ENCODE data around the gene BTG2. TPM values are rescaled to one million over a fixed set of nuclear protein-coding genes. Genes with fewer than 3 reads are reported as not detected.

Gene BTG2
- total RNA-seq, 1 experiment from 2014 or later: 24.2 TPM

- no peak for TF ChIP-seq ZBTB33 (IDR thresholded peaks at IDR 0.05; ENCODE audit: extremely low read depth, insufficient replicate concordance, low read length)
- no peak for TF ChIP-seq POLR2AphosphoS5 (IDR thresholded peaks at IDR 0.05; ENCODE audit: low read depth, low read length)
Observed at GRCh38 chr1:203288400-203288799, 16.9 kb upstream of the BTG2 start (continued).

GRCh38 chr1:203289281-203289981 lies 15.9 kb upstream of the BTG2 start:
- ATAC-seq (no peak), DNase-seq (ENCODE audit: low read depth, low spot score) (no peak)
- POLR2A ChIA-PET: interaction anchor here (1.1 to 1.6 kb wide), 2 partner anchors 16 to 17 kb away, joined by 3 read pairs; partner anchors contain the start of gene BTG2
- CTCF ChIA-PET: interaction anchor here (2.7 to 4.1 kb wide), 2 partner anchors 16 to 22 kb away, joined by 6 to 17 read pairs; no protein-coding TSS in a partner anchor
- H3K9me3 ChIP-seq (ENCODE audit: control insufficient read depth in 1 of 2, insufficient read depth in 1 of 2, low read depth in 1 of 2, low read length in 2 of 2): no peaks in the 10 kb centered on the region
- H3K9ac ChIP-seq (ENCODE audit: low read length): 0 out of 2 replicates have a peak overlapping the region, but pooled peaks have one; percentile 3
- intact Hi-C loops (cut with micrococcal nuclease): no loop called here
- peaks cover 19 to 34% of the 10 kb centered on the region in 2 experiments for H3K4me1 ChIP-seq (ENCODE audit: control insufficient read depth in 1 of 2, insufficient read depth in 2 of 2, low read length in 2 of 2)
- no peak for TF ChIP-seq CBX3 (IDR thresholded peaks at IDR 0.05; ENCODE audit: low read depth)
- H3K36me3 ChIP-seq (ENCODE audit: control insufficient read depth in 1 of 2, insufficient read depth in 2 of 2, low read length in 2 of 2): no peaks in the 10 kb centered on the region
- H2AFZ ChIP-seq (ENCODE audit: low read depth, low read length, poor library complexity, severe bottlenecking): no peak overlapping the region
- H4K20me1 ChIP-seq (ENCODE audit: insufficient read depth): no peaks in the 10 kb centered on the region
- RAD21 ChIA-PET (ENCODE audit: low non-redundant PET in 1 of 2, low total read pairs in 2 of 2, uncharacterized antibody in 2 of 2, unreplicated experiment in 2 of 2): no interaction called here
- no peak overlapping the region for H3K4me3 ChIP-seq (replicated peaks in 1 of 2; ENCODE audit: low read depth in 1 of 2, low read length in 2 of 2)
- H3K27me3 ChIP-seq (ENCODE audit: insufficient read depth, low read length): no peaks in the 10 kb centered on the region
- no peaks in the 10 kb centered on the region for H3K79me2 ChIP-seq (ENCODE audit: insufficient read depth, low read length)
- BruUV-seq (replicated peaks): no TSS peak
- H3K27ac ChIP-seq (ENCODE audit: low read depth, low read length): no peak overlapping the region
- peak overlapping the region; percentile 58 for H3K4me2 ChIP-seq (ENCODE audit: low read length)
- H3K9me2 ChIP-seq (ENCODE audit: insufficient read depth): no peaks in the 10 kb centered on the region

GRCh38 chr1:203289982-203290260 lies 15.4 kb upstream of the BTG2 start:
- Histone ChIP-seq H3K4me2 (ENCODE audit: low read length) (peak overlapping the region; percentile 58), H2AFZ (ENCODE audit: low read depth, low read length, poor library complexity, severe bottlenecking) (no peak overlapping the region)

More at GRCh38 chr1:203289982-203290260, 15.4 kb upstream of the BTG2 start:
- Histone ChIP-seq H3K9ac (ENCODE audit: low read length) (peak overlapping the region; percentile 3; the same call in 1 of the 2 replicates), H4K20me1 (ENCODE audit: insufficient read depth) (no peaks in the 10 kb centered on the region), H3K27ac (ENCODE audit: low read depth, low read length) (no peak overlapping the region), H3K79me2 (ENCODE audit: insufficient read depth, low read length) (no peaks in the 10 kb centered on the region), H3K4me1 (ENCODE audit: control insufficient read depth in 1 of 2, insufficient read depth in 2 of 2, low read length in 2 of 2) (peaks cover 19 to 34% of the 10 kb centered on the region in 2 experiments), H3K36me3 (ENCODE audit: control insufficient read depth in 1 of 2, insufficient read depth in 2 of 2, low read length in 2 of 2) (no peaks in the 10 kb centered on the region), H3K4me3 (replicated peaks in 1 of 2; ENCODE audit: low read depth in 1 of 2, low read length in 2 of 2) (no peak overlapping the region), H3K27me3 (ENCODE audit: insufficient read depth, low read length) (no peaks in the 10 kb centered on the region), H3K9me3 (ENCODE audit: control insufficient read depth in 1 of 2, insufficient read depth in 1 of 2, low read depth in 1 of 2, low read length in 2 of 2) (no peaks in the 10 kb centered on the region), H3K9me2 (ENCODE audit: insufficient read depth) (no peaks in the 10 kb centered on the region)
- ChIA-PET RAD21 (ENCODE audit: low non-redundant PET in 1 of 2, low total read pairs in 2 of 2, uncharacterized antibody in 2 of 2, unreplicated experiment in 2 of 2) (interaction anchor here in 1 of 2 experiments (1.0 kb wide), 1 partner anchor 17 kb away, joined by 3 read pairs; no protein-coding TSS in a partner anchor), POLR2A (interaction anchor here (1.1 kb wide), 1 partner anchor 15 kb away, joined by 3 read pairs; the partner anchor contains the start of gene BTG2), CTCF (interaction anchor here (2.7 kb wide), 1 partner anchor 22 kb away, joined by 6 read pairs; no protein-coding TSS in a partner anchor)
- no peak for DNase-seq (ENCODE audit: low read depth, low spot score)
- no peak for ATAC-seq
- TF ChIP-seq MAX (IDR thresholded peaks at IDR 0.05) (no peak), CTCF (IDR thresholded peaks at IDR 0.05 in 2 of 3, conservative IDR thresholded peaks at IDR 0.05 in 1 of 3; ENCODE audit: borderline replicate concordance in 1 of 3, insufficient read depth in 1 of 3, low read depth in 2 of 3, low read length in 2 of 3) (no peak), EZH2 (IDR thresholded peaks at IDR 0.05) (no peak), SIN3A (IDR thresholded peaks at IDR 0.05; ENCODE audit: low read depth) (no peak), JUND (IDR thresholded peaks at IDR 0.05) (no peak), CBX3 (IDR thresholded peaks at IDR 0.05; ENCODE audit: low read depth) (no peak)
- BruUV-seq (replicated peaks): TSS peak; percentile 95
- intact Hi-C loops (cut with micrococcal nuclease): no loop called here
